Activated CD4-positive, alpha-beta T cell treated with anti-CD3 and anti-CD28 coated beads, Interleukin-2, amount 50 U/mL, for 16 hours (primary cell): Measurements from ENCODE around the gene AP5S1.
A peak's percentile ranks its signal among the peaks of the same experiment; 100 is the strongest.

Experiments used
- DNase-seq: peaks from one replicate; pipeline ENCODE4 v3.0.0-alpha.2; 2020

Gene AP5S1

GRCh38 chr20:3846740-3847428, 26.5 kb downstream of the AP5S1 start, which contains the start of gene MAVS:
TSS of gene MAVS (plus strand) at chr20:3846834. CDS start at chr20:3854625, 7,791 bp downstream.
- peak; percentile 89 for DNase-seq

- DNase-seq, result no peak
Observed at GRCh38 chr20:3847429-3847940, 27.1 kb downstream of the AP5S1 start.

- DNase-seq, result no peak
Observed at GRCh38 chr20:3848565-3848964, 28.2 kb downstream of the AP5S1 start.

GRCh38 chr20:3854462-3854871, 34.1 kb downstream of the AP5S1 start:
- no peak for DNase-seq

GRCh38 chr20:3857405-3857804, 37.1 kb downstream of the AP5S1 start:
- no peak for DNase-seq

GRCh38 chr20:3858689-3859088, 38.3 kb downstream of the AP5S1 start:
- no peak for DNase-seq

GRCh38 chr20:3861191-3861590, 40.8 kb downstream of the AP5S1 start:
- DNase-seq, result no peak

- no peak for DNase-seq
Observed at GRCh38 chr20:3862333-3862732, 42.0 kb downstream of the AP5S1 start.

- DNase-seq, result no peak
Observed at GRCh38 chr20:3863317-3863716, 43.0 kb downstream of the AP5S1 start.

- DNase-seq, result no peak
Observed at GRCh38 chr20:3864518-3864917, 44.2 kb downstream of the AP5S1 start.

GRCh38 chr20:3865152-3865886, 45.0 kb downstream of the AP5S1 start:
- no peak for DNase-seq

- no peak for DNase-seq
Observed at GRCh38 chr20:3865887-3866407, 45.6 kb downstream of the AP5S1 start.

- no peak for DNase-seq
Observed at GRCh38 chr20:3866464-3866863, 46.1 kb downstream of the AP5S1 start.

- DNase-seq, result no peak
Observed at GRCh38 chr20:3867802-3868201, 47.5 kb downstream of the AP5S1 start.

GRCh38 chr20:3869839-3870634, 49.7 kb downstream of the AP5S1 start:
- DNase-seq, result no peak

GRCh38 chr20:3871550-3872265, 51.4 kb downstream of the AP5S1 start:
- no peak for DNase-seq

GRCh38 chr20:3873507-3873906, 53.2 kb downstream of the AP5S1 start:
- DNase-seq, result no peak

- no peak for DNase-seq
Observed at GRCh38 chr20:3874194-3874844, 54.0 kb downstream of the AP5S1 start.

- DNase-seq, result no peak
Observed at GRCh38 chr20:3875378-3875974, 55.1 kb downstream of the AP5S1 start.

GRCh38 chr20:3876000-3876399, 55.7 kb downstream of the AP5S1 start:
- no peak for DNase-seq

GRCh38 chr20:3876676-3877075, 56.3 kb downstream of the AP5S1 start:
- no peak for DNase-seq
